AG10803 (cell line): ENCODE data around the gene SLX4IP.
A peak's percentile ranks its signal among the peaks of the same experiment; 100 is the strongest.

Source experiments
- DNase-seq: peaks from one replicate; pipeline ENCODE4 v3.0.0; 2010; ENCODE audit warnings: low read depth
- H3K4me3 ChIP-seq: 2 replicates; pipeline ENCODE4 v1.5.1; 2011; ENCODE audit warnings: mild to moderate bottlenecking, low read length, control low read depth
- TF ChIP-seq, protein P1 (sequence below): conservative IDR thresholded peaks from 2 replicates; pipeline ENCODE4 v1.5.1; 2011; ENCODE audit warnings: mild to moderate bottlenecking, low read length, control low read depth, inconsistent platforms

The SLX4IP gene

DNA sequence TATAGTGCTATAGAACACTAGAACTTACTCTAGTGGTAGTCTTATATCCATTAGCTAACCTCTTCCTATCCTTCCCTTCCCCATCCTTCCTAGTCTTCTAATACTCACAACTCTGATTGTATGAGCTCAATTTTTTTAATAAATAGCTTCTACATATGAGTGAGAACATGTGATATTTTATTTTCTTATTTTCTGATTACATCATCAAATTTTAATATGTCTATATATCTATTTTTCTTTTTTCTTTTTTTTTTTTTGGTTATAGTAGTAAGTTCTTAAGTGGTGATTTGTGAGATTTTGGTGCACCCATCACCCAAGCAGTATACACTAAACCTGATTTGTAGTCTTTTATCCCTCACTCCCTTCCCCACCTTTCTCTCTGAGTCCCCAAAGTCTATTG lies 126.2 kb downstream of the SLX4IP start:
- TF ChIP-seq, protein P1, sequence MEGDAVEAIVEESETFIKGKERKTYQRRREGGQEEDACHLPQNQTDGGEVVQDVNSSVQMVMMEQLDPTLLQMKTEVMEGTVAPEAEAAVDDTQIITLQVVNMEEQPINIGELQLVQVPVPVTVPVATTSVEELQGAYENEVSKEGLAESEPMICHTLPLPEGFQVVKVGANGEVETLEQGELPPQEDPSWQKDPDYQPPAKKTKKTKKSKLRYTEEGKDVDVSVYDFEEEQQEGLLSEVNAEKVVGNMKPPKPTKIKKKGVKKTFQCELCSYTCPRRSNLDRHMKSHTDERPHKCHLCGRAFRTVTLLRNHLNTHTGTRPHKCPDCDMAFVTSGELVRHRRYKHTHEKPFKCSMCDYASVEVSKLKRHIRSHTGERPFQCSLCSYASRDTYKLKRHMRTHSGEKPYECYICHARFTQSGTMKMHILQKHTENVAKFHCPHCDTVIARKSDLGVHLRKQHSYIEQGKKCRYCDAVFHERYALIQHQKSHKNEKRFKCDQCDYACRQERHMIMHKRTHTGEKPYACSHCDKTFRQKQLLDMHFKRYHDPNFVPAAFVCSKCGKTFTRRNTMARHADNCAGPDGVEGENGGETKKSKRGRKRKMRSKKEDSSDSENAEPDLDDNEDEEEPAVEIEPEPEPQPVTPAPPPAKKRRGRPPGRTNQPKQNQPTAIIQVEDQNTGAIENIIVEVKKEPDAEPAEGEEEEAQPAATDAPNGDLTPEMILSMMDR, result no peak
- DNase-seq, result no peak
- H3K4me3 ChIP-seq, result no peak overlapping the region

DNA sequence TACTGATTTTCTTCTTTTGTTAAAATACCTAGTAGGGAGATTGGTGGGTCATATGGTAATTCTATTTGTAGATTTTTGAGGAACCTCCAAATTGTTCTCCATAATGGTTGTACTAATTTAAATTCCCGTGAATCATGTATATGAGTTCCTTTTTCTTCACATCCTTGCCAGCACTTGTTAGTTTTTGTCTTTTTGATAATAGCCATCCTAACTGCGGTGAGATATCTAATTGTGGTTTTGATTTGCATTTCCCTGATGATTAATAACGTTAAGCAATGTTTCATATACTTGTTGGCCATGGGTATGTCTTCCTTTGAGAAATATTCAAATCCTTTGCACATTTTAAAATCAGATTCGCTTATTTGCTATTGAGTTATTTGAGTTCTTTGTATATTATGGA lies 127.8 kb downstream of the SLX4IP start:
- H3K4me3 ChIP-seq, result no peak overlapping the region
- TF ChIP-seq, protein P1, result no peak
- DNase-seq, result no peak

- TF ChIP-seq, protein P1, result no peak
- DNase-seq, result no peak
- H3K4me3 ChIP-seq, result no peak overlapping the region
Measured at GRCh38 chr20:10563935-10564492, 128.9 kb downstream of the SLX4IP start.

- H3K4me3 ChIP-seq, result no peak overlapping the region
- peak; percentile 84 for DNase-seq
- TF ChIP-seq, protein P1, result no peak
Measured at GRCh38 chr20:10565191-10565921, 130.3 kb downstream of the SLX4IP start.

- H3K4me3 ChIP-seq, result no peak overlapping the region
- no peak for DNase-seq
- TF ChIP-seq, protein P1, result no peak
Measured at GRCh38 chr20:10565922-10566897, 131.1 kb downstream of the SLX4IP start.

DNA sequence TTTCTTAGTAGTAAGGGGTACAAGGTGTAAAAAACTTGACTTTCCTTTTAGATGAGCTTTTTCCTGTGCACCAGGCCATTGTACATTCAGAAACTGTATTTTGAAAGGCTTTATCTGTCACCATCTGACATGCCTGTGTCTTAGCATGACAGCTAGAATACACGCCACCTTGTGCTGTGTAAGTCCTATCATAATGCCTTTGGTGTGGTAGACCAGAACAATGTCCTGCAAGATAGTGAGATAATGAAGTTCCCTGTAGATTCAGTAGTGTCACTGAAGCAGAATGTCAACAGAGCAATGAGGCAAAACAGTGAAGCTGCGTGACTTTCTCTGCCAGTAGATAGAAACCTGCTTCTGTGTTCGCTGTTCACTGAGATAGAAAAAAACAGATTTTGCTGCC lies 132.9 kb downstream of the SLX4IP start:
- no peak overlapping the region for H3K4me3 ChIP-seq
- TF ChIP-seq, protein P1, result no peak

More for the DNA sequence above, 132.9 kb downstream of the SLX4IP start:
- DNase-seq, result no peak
